ENCODE results near the gene RAPGEF4.

The RAPGEF4 gene

GRCh38 chr2:172967036-172967982 is 231.7 kb downstream of the RAPGEF4 start:
- DNase-seq (ENCODE audit: low read depth, low spot score), result no peak

- peak; percentile 90 for DNase-seq (ENCODE audit: low read depth, low spot score)
Observed at GRCh38 chr2:172968061-172968469, 232.4 kb downstream of the RAPGEF4 start.

- DNase-seq (ENCODE audit: low read depth, low spot score), result no peak
Observed at GRCh38 chr2:172969166-172969565, 233.5 kb downstream of the RAPGEF4 start.

- no peak for DNase-seq (ENCODE audit: low read depth, low spot score)
Observed at GRCh38 chr2:172969609-172970008, 234.0 kb downstream of the RAPGEF4 start.

GRCh38 chr2:172970660-172971059 is 235.0 kb downstream of the RAPGEF4 start:
- DNase-seq (ENCODE audit: low read depth, low spot score), result no peak

- DNase-seq (ENCODE audit: low read depth, low spot score), result no peak
Observed at GRCh38 chr2:172972005-172972619, 236.5 kb downstream of the RAPGEF4 start.

GRCh38 chr2:172974762-172975161 is 239.1 kb downstream of the RAPGEF4 start:
- no peak for DNase-seq (ENCODE audit: low read depth, low spot score)

- DNase-seq (ENCODE audit: low read depth, low spot score), result no peak
Observed at GRCh38 chr2:172976116-172976515, 240.5 kb downstream of the RAPGEF4 start.

GRCh38 chr2:172976816-172977215 is 241.2 kb downstream of the RAPGEF4 start:
- DNase-seq (ENCODE audit: low read depth, low spot score), result no peak

GRCh38 chr2:172977270-172978062 is 241.8 kb downstream of the RAPGEF4 start:
- DNase-seq (ENCODE audit: low read depth, low spot score), result no peak

- no peak for DNase-seq (ENCODE audit: low read depth, low spot score)
Observed at GRCh38 chr2:172978063-172978383, 242.4 kb downstream of the RAPGEF4 start.

GRCh38 chr2:172985139-172985892 is 249.7 kb downstream of the RAPGEF4 start:
- DNase-seq (ENCODE audit: low read depth, low spot score), result no peak

GRCh38 chr2:172986040-172986439 is 250.4 kb downstream of the RAPGEF4 start:
- DNase-seq (ENCODE audit: low read depth, low spot score), result no peak

- no peak for DNase-seq (ENCODE audit: low read depth, low spot score)
Observed at GRCh38 chr2:172988728-172989127, 253.1 kb downstream of the RAPGEF4 start.

- DNase-seq (ENCODE audit: low read depth, low spot score), result no peak
Observed at GRCh38 chr2:172991031-172991430, 255.4 kb downstream of the RAPGEF4 start.

- no peak for DNase-seq (ENCODE audit: low read depth, low spot score)
Observed at GRCh38 chr2:172993139-172993538, 257.5 kb downstream of the RAPGEF4 start.

GRCh38 chr2:172993931-172994717 is 258.5 kb downstream of the RAPGEF4 start:
- no peak for DNase-seq (ENCODE audit: low read depth, low spot score)

GRCh38 chr2:172994864-172995263 is 259.2 kb downstream of the RAPGEF4 start:
- DNase-seq (ENCODE audit: low read depth, low spot score), result no peak

GRCh38 chr2:172995323-172996244 is 259.9 kb downstream of the RAPGEF4 start:
- no peak for DNase-seq (ENCODE audit: low read depth, low spot score)
